NCI-H345 treated with DMSO at 0.1 percent for 48 hours (cell line): ENCODE data around the gene SNX33.

ENCODE experiments used
- DNase-seq: peaks from one replicate; lab custom pipeline; 2025; ENCODE audit not compliant: unreplicated experiment; lab: John Stamatoyannopoulos, UW

SNX33 gene

GRCh38 chr15:75641603-75642002, 6.1 kb upstream of the SNX33 start:
- DNase-seq = no peak

DNA sequence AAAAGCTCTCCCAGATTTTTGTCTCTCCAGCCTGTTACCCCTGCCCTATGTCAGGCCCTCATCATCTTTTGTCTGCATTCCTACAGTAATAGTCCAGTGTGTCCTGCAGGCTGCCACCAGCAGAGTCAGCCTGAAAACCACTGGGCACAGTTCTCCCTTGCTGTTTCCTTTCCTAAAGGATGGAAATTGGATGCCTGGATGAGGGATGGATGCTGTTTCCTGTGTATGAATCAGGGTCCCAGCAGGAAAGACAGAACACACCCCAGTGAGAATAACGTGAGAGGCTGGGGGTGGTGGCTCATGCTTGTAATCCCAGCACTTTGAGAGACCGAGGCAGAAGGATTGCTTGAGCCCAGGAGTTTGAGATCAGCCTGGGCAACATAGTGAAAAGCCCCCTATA, 3.3 kb upstream of the SNX33 start:
- no peak for DNase-seq

- no peak for DNase-seq
These were observed 1.4 kb upstream of the SNX33 start for GRCh38 chr15:75646112-75646943.

DNA sequence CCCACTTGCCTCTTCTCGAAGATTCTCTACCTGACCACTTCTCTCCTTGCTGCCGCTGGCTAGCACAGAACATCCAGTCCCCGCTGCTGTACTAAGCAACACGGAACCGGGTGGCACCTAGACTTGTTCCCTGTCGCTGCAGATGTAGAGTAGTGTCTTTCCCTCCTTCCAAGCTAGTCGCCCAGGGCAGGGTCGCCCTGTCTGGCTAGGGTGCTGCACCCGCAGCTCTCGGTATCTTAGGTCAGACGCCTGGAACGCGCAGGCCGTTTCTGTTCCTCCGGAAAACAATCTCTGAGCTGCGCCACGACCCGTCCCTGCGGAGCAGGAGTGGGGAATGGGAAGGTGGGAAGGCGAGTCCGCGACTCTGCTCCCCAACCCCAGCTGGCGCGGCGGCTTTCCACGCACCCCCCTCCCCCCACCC, 758 bp upstream of the SNX33 start:
- DNase-seq = peak; percentile 2

DNA sequence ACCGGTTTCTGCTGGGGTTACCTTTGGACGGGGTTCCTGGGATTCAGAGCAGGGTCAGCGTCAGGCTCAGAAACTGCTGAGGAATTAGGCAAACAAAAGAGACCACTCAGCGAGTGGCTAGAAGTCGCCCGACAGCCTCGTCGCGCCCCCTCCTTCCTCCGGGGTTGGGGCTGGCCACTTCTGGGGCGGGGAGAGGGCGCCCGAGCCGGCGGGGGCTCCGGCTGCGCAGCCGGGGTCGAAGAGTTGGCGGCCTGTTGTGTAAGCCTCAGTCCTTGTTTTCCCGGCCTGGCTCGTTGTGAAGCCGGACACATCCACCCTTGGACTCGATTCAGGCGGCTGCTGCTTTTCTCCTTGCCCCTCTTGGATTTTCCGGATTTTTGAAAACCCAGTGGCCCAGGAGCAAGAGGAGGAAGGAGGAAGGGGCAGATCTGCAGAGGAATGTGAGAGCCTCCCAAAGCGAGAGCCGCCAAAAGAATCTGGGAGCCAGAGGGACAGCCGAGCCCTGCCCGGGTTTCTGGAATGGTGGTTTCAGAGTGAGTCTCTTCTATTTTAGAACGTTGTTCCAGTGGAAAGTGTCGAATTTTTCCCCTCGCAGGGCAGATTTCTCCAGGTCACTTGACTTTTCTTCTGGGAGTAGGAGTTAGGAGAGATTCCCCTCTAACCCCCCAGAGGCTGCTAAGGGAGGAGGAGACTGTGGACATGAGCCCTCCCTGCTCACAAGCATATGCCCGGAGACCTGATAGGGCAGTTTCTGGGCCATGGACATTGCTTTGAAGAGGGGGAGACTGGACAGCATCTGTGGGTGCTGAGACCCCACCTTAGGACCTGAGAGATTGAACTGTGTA, 666 bp downstream of the SNX33 start:
- no peak for DNase-seq

GRCh38 chr15:75649045-75649761, 1.5 kb downstream of the SNX33 start:
- DNase-seq = no peak

DNA sequence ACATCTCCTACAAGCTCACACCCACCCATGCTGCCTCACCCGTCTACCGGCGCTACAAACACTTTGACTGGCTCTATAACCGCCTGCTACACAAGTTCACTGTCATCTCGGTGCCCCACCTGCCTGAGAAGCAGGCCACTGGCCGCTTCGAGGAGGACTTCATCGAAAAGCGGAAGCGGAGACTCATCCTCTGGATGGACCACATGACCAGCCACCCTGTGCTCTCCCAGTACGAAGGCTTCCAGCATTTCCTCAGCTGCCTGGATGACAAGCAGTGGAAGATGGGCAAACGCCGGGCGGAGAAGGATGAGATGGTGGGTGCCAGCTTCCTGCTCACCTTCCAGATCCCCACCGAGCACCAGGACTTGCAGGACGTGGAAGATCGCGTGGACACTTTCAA, 2.1 kb downstream of the SNX33 start:
- DNase-seq = no peak

- DNase-seq = no peak
These were observed 3.4 kb downstream of the SNX33 start for GRCh38 chr15:75650908-75651809.

GRCh38 chr15:75651810-75652543, 4.3 kb downstream of the SNX33 start:
- DNase-seq = no peak

DNA sequence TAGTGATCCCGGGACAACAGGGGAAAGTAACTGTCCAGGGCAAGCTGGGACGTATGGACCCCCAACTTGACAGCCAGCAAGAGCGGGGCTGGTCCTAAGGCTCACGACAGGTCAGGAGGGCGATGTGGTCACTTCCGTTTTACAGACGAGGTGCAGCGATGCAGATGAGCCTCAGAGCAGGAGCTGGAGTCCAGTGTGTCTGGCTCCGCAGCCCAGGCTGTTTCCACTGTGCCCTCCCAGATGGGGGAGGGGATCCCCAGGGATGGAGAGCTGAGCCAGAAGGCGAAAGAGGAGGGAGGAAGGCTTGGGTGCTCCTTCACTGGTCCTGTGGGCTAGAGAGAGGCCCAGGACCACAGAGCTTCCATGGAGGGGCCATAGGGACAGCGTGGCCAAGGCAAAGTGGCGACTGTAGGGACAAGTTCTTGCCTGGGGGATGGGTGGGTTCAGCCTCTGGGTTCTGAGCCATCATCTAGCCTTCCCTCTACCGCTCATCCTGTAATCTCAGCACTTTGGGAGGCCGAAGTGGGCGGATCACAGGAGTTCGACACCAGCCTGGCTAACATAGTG, 5.7 kb downstream of the SNX33 start:
- no peak for DNase-seq

DNA sequence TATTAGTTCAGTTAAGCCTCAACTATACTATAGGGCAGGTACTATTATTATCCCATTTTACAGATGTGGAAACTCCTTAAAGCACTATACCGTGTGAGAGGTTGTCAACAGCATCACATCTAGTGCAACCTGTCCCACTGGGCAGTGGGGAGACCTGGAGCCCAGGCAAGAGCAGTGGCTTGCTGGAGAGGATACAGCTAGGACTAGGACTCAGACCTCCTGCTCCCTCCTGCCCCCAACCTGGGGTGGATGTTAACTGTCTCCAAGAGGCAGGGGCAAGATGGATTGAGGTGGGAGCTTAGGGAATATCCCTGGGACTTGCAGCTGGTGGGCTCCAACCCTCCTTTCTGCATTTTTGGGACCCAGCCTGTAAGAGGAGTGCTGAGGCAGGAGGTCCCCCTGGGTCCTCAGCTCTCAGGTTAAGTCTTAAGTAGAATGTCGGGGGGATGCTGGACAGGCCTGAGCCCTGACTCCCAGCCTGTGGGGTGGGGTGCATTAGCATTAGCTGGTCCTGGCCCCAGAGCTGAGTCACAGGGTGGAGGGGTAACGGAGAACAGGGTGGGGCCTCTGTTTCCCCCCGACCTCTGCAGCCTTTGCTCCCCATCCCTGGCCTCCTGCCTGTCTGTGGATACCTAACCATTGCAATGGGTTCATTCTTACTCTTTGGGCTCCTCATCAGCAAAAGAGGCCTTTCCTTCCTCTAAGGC, 6.6 kb downstream of the SNX33 start:
- no peak for DNase-seq

DNA sequence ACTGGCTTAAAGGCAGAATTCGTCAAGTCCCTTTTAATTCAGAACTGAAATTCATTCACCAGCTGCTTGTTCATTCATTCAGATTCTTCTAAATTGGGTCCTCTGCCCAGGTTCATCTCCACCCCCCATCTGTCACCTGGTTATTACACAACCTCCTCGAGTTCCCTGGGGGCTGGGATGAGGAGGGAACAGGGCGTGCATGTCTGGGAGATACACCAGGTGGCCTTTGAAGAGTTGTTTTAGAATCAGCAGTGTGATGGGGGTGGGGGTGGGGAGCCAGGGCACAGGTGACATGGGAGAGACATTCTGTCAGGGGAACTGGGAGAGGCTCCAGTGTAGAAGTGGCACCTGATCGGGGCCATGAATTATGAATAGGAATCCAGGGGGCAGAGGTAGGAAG, 8.2 kb downstream of the SNX33 start:
- DNase-seq = peak; percentile 88

- no peak for DNase-seq
These were observed 8.6 kb downstream of the SNX33 start for GRCh38 chr15:75656331-75656730.

- DNase-seq = no peak
These were observed 9.1 kb downstream of the SNX33 start for GRCh38 chr15:75656813-75657212.

- no peak for DNase-seq
These were observed 11.5 kb downstream of the SNX33 start for GRCh38 chr15:75659141-75659771.

DNA sequence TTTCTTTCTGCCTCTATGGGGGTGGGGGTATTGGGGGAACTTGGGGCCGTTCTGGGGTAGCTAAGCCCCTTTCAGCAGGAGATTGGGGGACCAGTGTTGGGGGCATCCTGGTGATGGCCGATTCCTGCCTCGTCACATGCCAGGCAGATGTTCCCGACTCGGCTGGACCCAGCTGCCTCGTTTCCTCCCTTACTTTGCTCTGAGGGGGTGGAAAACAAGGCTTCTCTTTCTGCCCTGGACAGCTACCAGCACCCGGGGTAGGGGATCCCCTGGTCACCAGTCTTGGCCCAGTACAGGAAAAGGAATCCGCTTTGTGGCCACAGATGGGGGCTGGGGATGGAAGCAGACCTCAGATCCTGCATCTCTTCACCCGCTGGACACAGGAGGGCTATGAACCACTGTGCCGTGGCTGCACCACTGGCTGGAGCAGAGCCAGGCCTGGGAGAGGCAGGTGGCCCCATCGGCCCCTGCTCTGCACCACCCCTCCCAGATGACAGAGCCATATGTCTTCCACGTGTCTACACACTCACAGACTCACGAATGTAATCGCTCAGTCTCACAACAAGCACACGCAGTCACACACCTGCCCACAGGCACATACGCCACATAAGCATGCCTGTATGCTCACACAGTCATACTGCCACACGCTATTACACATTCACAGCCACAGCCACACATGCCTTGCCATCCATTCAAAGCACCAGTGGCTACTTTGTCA, 12.4 kb downstream of the SNX33 start:
- DNase-seq = no peak

- DNase-seq = no peak
These were observed 13.5 kb downstream of the SNX33 start for GRCh38 chr15:75661100-75661755.
